Activated T-helper 17 cell treated with anti-CD3 and anti-CD28 coated beads, Interleukin-2, amount 50 U/mL, for 72 hours (primary cell): Measurements from ENCODE around the gene MGAT5B. TPM values are rescaled to one million over a fixed set of nuclear protein-coding genes. Genes with fewer than 3 reads are reported as not detected.

Experiments used
- total RNA-seq, 2 donors: library from RNA; stranded (reverse); gene quantifications; one replicate each; pipeline ENCODE4 v1.2.3, GENCODE V29; 2022

MGAT5B gene
- total RNA-seq, 2 donors from 2014 or later, result 0.16 to 0.39 TPM

Other genes with a start within 250 kb of the MGAT5B start
- 1 to 10 TPM; 1.4 to 2.5 TPM for gene ST6GALNAC1, start 224.6 kb upstream of the MGAT5B start, total RNA-seq
- gene MXRA7, start 157.4 kb upstream of the MGAT5B start, total RNA-seq, result 1 to 10 TPM; 7.3 to 7.4 TPM
- 100 to 1,000 TPM in 1 of 2 donors, 10 to 100 TPM in 1; 99.1 to 144 TPM for gene JMJD6, start 141.8 kb upstream of the MGAT5B start, total RNA-seq
- 10 to 100 TPM; 31.6 to 35.7 TPM for gene METTL23, start 141.6 kb upstream of the MGAT5B start, total RNA-seq
- gene SRSF2, start 131.1 kb upstream of the MGAT5B start, total RNA-seq, result 100 to 1,000 TPM; 254 to 438 TPM
- gene MFSD11, start 130.3 kb upstream of the MGAT5B start, total RNA-seq, result 10 to 100 TPM; 20.9 to 28.6 TPM